Esophagus muscularis mucosa (tissue), 4 donors: Measurements from ENCODE around the gene EFCAB8. TPM values are rescaled to one million over a fixed set of nuclear protein-coding genes. Genes with fewer than 3 reads are reported as not detected.
A peak's percentile ranks its signal among the peaks of the same experiment; 100 is the strongest.
"Not testable (repeated sequence)": the region's sequence is repeated elsewhere in the genome, so short reads cannot be mapped to it uniquely, and the experiment has no call there.

Experiments used
- DNase-seq: peaks from one replicate; pipeline ENCODE4 v3.0.0-alpha.2; 2017; ENCODE audit errors: extremely low spot score
- H3K27ac ChIP-seq, 4 donors: fragments of 200-600 bp; sonication (generic); replicated peaks in 1 of 4; 1 replicate in 3 of 4; 2 replicates in 1 of 4; pipeline ENCODE4 v1.5.1; 2016 to 2019; ENCODE audit warnings: mild to moderate bottlenecking in 1 of 4
- H3K27me3 ChIP-seq, 4 donors: fragments of 200-600 bp; sonication (generic); one replicate each; pipeline versions ENCODE4 v1.5.1 to v1.6.0; 2016 to 2019
- H3K36me3 ChIP-seq, 4 donors: fragments of 200-600 bp; sonication (generic); one replicate each; pipeline ENCODE4 v1.5.1; 2016 to 2019
- H3K4me1 ChIP-seq, 4 donors: fragments of 200-600 bp; sonication (generic); one replicate each; pipeline ENCODE4 v1.5.1; 2016 to 2019
- H3K4me3 ChIP-seq, 4 donors: fragments of 200-600 bp; sonication (generic); 1 replicate in 2 of 4; 2 replicates in 2 of 4; pipeline ENCODE4 v1.5.1; 2016 to 2019; ENCODE audit warnings: mild to moderate bottlenecking in 4 of 4, moderate library complexity in 1 of 4
- H3K9me3 ChIP-seq, 4 donors: fragments of 200-600 bp; sonication (generic); 1 replicate in 3 of 4; 2 replicates in 1 of 4; pipeline ENCODE4 v1.5.1; 2016 to 2019
- CTCF ChIP-seq, 3 experiments: fragments of 200-600 bp in 2 of 3; fragments of 450-650 bp in 1 of 3; sonication (generic) in 2 of 3; IDR thresholded peaks; one replicate each; pipeline ENCODE4 v1.5.1; 2017 to 2019; ENCODE audit warnings: antibody characterized with exemption in 3 of 3, mild to moderate bottlenecking in 2 of 3, moderate library complexity in 1 of 3
- EP300 ChIP-seq: sonication (generic); formaldehyde crosslinking; IDR thresholded peaks from one replicate; pipeline ENCODE4 v1.6.1; 2017; ENCODE audit warnings: antibody characterized with exemption
- POLR2A ChIP-seq: fragments of 450-650 bp; IDR thresholded peaks from one replicate; pipeline ENCODE4 v1.6.1; 2017; ENCODE audit warnings: antibody characterized with exemption, moderate library complexity, mild to moderate bottlenecking, low read depth
- POLR2AphosphoS5 ChIP-seq, 2 donors: sonication (generic); formaldehyde crosslinking; IDR thresholded peaks; one replicate each; pipeline ENCODE4 v1.6.1; 2017; ENCODE audit warnings: antibody characterized with exemption in 2 of 2
- WGBS: methylation state at CpG from one replicate; pipeline ENCODE4 v1.1.5; 2018; 5-methylcytosine and 5-hydroxymethylcytosine counted together
- intact Hi-C: fragments of 100-400 bp; cut with DNase I; formaldehyde crosslinking; loops from one replicate; pipeline ENCODE4 v1.15.1; 2023
- total RNA-seq, 4 donors: library from RNA; depleted of rRNA; stranded (reverse); fragments of >200 nt; gene quantifications; one replicate each; pipeline versions ENCODE4 v1.1.0 to v1.2.1, GENCODE V29; 2016

The EFCAB8 gene
- total RNA-seq, 4 donors from 2014 or later: 0.17 to 0.92 TPM; not detected in 2

- WGBS: 71% methylated on average over 19 of the region's 25 CpGs
- Histone ChIP-seq H3K4me3 (no peak overlapping the region), H3K27ac (no peak overlapping the region), H3K27me3 (no peaks in the 10 kb centered on the region), H3K36me3 (no peaks in the 10 kb centered on the region), H3K9me3 (no peaks in the 10 kb centered on the region), H3K4me1 (peaks cover 0 to 4% (median 1%) of the 10 kb centered on the region in 4 donors)
- intact Hi-C loops: loop anchor here (2.0 kb wide), 1 partner anchor 396 kb away; no protein-coding TSS in a partner anchor
- no peak for TF ChIP-seq POLR2AphosphoS5 (IDR thresholded peaks at IDR 0.05)
- peak; percentile 83 to 94 (median 86) for TF ChIP-seq CTCF (IDR thresholded peaks at IDR 0.05)
- no peak for DNase-seq
Observed at GRCh38 chr20:32902456-32903420, 44.0 kb downstream of the EFCAB8 start.

DNA sequence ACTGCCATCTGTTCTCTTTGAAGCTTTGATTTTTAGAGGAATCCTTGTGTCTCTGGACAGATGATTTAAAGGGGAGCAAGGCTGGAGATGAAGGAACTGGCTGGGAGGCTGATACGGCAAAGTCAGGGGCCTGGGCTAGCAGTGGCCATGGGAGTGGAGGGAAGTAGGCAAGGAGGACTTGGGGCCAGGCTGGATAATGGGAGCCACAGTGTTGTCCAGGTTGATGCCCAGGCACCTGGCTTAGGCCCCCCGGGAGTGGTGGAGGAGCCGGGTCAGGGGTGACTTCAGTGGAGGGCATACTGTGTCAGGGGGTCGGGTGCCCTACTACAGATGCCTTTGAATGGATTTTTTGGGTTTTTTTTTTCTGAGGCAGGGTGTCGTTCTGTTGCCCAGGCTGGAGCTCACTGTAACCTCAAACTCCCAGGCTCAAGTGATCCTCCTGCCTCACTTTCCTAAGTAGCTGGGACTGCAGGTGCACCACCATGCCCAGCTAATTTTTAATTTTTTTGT lies 45.0 kb downstream of the EFCAB8 start:
- DNase-seq: no peak
- no peak overlapping the region for H3K27ac ChIP-seq
- H3K36me3 ChIP-seq: no peaks in the 10 kb centered on the region
- TF ChIP-seq CTCF (IDR thresholded peaks at IDR 0.05): no peak
- TF ChIP-seq EP300: no peak
- TF ChIP-seq POLR2A: no peak
- TF ChIP-seq POLR2AphosphoS5 (IDR thresholded peaks at IDR 0.05): no peak
- no peaks in the 10 kb centered on the region for H3K27me3 ChIP-seq
- H3K4me1 ChIP-seq: peaks cover 0 to 4% (median 1%) of the 10 kb centered on the region in 4 donors
- H3K4me3 ChIP-seq: no peak overlapping the region
- no peaks in the 10 kb centered on the region for H3K9me3 ChIP-seq
- intact Hi-C loops: loop anchor here (2.0 kb wide), 1 partner anchor 395 kb away; no protein-coding TSS in a partner anchor
- 95% methylated on average over 5 of the region's 5 CpGs for WGBS

- WGBS: 100% methylated on average over 4 of the region's 7 CpGs
- H3K4me1 ChIP-seq, DNase-seq, H3K27ac ChIP-seq, H3K9me3 ChIP-seq, H3K27me3 ChIP-seq, H3K36me3 ChIP-seq, H3K4me3 ChIP-seq, intact Hi-C loops: not testable (repeated sequence)
Observed at GRCh38 chr20:32904678-32905077, 46.0 kb downstream of the EFCAB8 start.

- Histone ChIP-seq H3K9me3 (no peaks in the 10 kb centered on the region), H3K36me3 (no peaks in the 10 kb centered on the region), H3K27me3 (no peaks in the 10 kb centered on the region), H3K4me1 (peaks cover 0 to 4% (median 1%) of the 10 kb centered on the region in 4 donors), H3K27ac (no peak overlapping the region), H3K4me3 (no peak overlapping the region)
- 34% methylated on average over 3 of the region's 4 CpGs for WGBS
- TF ChIP-seq POLR2AphosphoS5 (IDR thresholded peaks at IDR 0.05) (no peak), POLR2A (no peak), CTCF (IDR thresholded peaks at IDR 0.05) (no peak), EP300 (no peak)
- no peak for DNase-seq
- intact Hi-C loops: no loop called here
Observed at GRCh38 chr20:32906200-32906599, 47.5 kb downstream of the EFCAB8 start.

DNA sequence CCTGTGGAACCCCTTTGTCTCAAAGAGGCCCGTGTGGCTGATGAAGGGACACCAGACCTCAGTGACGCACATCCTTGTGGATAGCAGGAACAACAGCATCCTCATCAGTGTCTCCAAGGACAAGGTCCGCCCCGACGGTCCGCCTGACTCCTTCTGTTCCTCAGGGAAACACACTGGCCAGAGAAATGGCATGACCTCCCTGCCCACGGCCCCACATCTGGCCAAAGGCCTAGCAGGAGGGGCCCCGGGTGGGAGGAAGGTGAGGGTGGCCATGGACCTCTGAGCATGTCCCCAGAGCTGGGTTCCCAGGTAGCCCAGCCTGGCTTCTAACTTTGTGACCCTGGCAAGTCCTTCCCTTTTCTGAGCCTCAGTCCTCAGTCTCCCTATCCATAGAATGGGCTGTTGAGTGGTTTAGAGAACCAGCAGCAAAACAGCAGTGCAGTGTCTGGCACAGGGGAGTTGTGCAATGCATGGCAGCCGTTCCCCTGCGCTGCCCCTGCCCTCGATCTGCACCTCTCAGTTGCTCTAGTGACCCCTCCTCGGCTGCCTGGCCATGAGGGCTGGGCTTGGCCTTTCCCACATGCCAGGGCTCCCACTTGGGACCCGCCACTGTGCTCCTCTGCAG lies 48.3 kb downstream of the EFCAB8 start:
- no peak overlapping the region for H3K27ac ChIP-seq
- no peak overlapping the region for H3K4me3 ChIP-seq
- H3K4me1 ChIP-seq: peaks cover 0 to 4% (median 1%) of the 10 kb centered on the region in 4 donors
- 85% methylated on average over 12 of the region's 13 CpGs for WGBS
- DNase-seq: no peak
- no peaks in the 10 kb centered on the region for H3K27me3 ChIP-seq
- intact Hi-C loops: no loop called here
- no peaks in the 10 kb centered on the region for H3K9me3 ChIP-seq
- no peak for TF ChIP-seq POLR2A
- TF ChIP-seq POLR2AphosphoS5 (IDR thresholded peaks at IDR 0.05): no peak
- TF ChIP-seq EP300: no peak
- no peak for TF ChIP-seq CTCF (IDR thresholded peaks at IDR 0.05)
- no peaks in the 10 kb centered on the region for H3K36me3 ChIP-seq
